GM12865 (cell line): ENCODE data around the gene AMIGO3.
A peak's percentile ranks its signal among the peaks of the same experiment; 100 is the strongest.

Source experiments
- DNase-seq: peaks from one replicate; pipeline ENCODE4 v3.0.0; 2010; ENCODE audit warnings: low read depth
- H3K4me3 ChIP-seq: 2 replicates; pipeline ENCODE4 v1.5.1; 2011; ENCODE audit warnings: mild to moderate bottlenecking, low read depth, low read length, control low read depth
- TF ChIP-seq, protein P1 (sequence below): IDR thresholded peaks from 2 replicates; pipeline ENCODE4 v1.5.1; 2011; ENCODE audit warnings: low read length, control low read depth, low read depth, inconsistent platforms; ENCODE audit not compliant: insufficient read depth; ENCODE audit errors: missing control alignments

The AMIGO3 gene, protein sequence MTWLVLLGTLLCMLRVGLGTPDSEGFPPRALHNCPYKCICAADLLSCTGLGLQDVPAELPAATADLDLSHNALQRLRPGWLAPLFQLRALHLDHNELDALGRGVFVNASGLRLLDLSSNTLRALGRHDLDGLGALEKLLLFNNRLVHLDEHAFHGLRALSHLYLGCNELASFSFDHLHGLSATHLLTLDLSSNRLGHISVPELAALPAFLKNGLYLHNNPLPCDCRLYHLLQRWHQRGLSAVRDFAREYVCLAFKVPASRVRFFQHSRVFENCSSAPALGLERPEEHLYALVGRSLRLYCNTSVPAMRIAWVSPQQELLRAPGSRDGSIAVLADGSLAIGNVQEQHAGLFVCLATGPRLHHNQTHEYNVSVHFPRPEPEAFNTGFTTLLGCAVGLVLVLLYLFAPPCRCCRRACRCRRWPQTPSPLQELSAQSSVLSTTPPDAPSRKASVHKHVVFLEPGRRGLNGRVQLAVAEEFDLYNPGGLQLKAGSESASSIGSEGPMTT

DNA sequence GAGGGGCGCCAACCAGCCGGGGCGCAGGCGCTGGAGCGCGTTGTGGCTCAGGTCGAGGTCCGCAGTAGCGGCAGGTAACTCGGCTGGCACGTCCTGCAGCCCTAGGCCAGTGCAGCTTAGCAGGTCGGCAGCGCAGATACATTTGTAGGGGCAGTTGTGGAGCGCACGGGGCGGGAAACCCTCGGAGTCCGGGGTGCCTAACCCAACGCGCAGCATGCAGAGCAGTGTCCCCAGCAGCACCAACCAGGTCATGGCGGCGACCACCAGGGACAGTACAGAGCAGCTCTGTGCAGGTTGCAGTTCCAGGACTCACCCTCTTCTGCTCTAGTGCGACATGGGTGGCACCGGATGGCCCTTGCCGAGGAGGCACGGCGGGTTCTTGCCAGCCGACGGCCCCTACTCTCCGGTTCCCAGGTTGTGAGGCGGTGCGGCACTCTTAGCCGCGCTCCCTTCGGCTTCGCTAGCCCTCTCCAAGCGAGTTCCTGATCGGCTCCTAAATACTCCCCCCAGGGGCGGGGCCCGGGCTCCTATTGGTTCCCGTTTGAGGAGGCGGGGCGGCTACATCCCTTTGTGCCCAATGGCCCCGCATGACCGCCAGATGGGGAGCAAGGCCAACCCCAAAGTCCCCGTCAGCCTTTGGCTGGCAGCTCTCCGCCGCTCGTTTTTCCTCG lies at the start of gene AMIGO3:
TSS of gene AMIGO3 (minus strand) at position 471 of the 671 bp plus-strand sequence. CDS start at position 252, 219 bp downstream.
- TF ChIP-seq, protein P1, sequence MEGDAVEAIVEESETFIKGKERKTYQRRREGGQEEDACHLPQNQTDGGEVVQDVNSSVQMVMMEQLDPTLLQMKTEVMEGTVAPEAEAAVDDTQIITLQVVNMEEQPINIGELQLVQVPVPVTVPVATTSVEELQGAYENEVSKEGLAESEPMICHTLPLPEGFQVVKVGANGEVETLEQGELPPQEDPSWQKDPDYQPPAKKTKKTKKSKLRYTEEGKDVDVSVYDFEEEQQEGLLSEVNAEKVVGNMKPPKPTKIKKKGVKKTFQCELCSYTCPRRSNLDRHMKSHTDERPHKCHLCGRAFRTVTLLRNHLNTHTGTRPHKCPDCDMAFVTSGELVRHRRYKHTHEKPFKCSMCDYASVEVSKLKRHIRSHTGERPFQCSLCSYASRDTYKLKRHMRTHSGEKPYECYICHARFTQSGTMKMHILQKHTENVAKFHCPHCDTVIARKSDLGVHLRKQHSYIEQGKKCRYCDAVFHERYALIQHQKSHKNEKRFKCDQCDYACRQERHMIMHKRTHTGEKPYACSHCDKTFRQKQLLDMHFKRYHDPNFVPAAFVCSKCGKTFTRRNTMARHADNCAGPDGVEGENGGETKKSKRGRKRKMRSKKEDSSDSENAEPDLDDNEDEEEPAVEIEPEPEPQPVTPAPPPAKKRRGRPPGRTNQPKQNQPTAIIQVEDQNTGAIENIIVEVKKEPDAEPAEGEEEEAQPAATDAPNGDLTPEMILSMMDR, result peak; percentile 80
- peak; percentile 92 for DNase-seq
- H3K4me3 ChIP-seq, result peak within 1 kb of the TSS; percentile 32

DNA sequence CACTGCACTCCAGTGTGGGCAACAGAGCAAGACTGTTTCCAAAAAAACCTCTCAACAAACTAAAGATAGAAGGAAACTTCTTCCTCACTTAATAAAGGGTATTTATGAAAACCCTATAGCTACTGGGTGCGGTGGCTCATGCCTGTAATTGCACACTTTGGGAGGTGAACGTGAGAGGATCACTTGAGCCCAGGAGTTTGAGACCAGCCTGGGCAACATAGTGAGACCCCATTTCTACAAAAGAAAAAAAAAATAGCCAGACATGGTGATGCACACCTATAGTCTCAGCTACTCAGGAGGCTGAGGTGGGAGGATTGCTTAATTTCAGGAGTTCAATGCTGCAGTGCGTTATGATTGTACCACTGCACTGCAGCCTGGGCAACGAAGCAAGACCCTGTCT lies 44.5 kb upstream of the AMIGO3 start:
- TF ChIP-seq, protein P1, result no peak
- H3K4me3 ChIP-seq, result no peak overlapping the region
- no peak for DNase-seq

DNA sequence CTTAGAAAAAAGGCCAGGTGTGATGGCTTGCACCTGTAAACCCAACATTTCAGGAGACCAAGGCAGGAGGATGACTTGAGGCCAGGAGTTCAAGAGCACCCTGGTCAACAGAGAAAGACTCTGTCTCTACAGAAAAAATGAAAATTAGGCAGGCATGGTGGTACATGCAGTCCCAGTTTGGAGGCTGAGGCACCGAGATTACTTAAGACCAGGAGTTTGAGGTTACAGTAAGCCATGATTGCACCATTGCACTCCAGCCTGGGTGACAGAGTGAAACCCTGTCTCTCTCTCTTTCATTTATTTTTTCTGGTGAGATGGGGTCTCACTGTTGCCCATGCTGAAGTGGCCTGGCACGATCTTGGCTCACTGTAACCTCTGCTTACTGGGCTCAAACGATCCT lies 42.2 kb upstream of the AMIGO3 start:
- no peak for DNase-seq
- TF ChIP-seq, protein P1, result no peak
- no peak overlapping the region for H3K4me3 ChIP-seq

DNA sequence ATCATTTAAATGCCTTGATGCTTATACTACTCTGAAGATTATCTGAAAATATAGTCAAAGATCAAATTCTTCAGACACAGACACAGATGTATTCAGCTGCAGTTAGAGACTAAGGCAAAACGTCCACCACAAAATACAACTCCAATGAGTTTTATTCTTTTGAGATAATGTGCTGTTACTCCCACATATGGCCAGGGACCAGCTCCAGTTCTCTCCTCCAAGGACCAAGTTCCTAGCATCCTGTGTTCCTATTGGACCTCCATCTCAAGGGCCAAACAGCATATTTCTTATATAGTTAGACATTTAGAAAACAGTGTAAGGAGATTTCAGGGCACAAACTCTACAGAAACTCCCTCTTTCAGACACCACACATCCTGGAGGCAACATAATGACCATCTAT lies 39.7 kb upstream of the AMIGO3 start:
- no peak overlapping the region for H3K4me3 ChIP-seq
- no peak for DNase-seq
- TF ChIP-seq, protein P1, result no peak

DNA sequence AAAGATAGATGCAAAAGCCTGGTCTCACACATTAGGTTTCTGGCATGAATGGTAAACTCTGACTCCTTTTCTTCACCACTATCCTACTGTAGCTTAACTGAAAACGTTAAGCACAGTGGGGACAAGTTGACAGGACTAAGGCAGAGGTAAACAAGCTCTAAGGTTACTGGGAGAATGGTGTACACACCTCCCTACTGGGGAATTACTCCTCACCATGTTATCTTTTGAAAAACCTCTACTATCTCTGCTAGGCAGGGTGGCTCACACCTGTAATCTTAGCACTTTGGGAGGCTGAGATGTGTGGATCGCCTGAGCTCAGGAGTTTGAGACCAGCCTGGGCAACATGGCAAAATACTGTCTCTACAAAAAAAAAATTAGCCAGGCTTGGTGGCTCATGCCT lies 37.7 kb upstream of the AMIGO3 start:
- no peak for DNase-seq
- TF ChIP-seq, protein P1, result no peak
- no peak overlapping the region for H3K4me3 ChIP-seq

DNA sequence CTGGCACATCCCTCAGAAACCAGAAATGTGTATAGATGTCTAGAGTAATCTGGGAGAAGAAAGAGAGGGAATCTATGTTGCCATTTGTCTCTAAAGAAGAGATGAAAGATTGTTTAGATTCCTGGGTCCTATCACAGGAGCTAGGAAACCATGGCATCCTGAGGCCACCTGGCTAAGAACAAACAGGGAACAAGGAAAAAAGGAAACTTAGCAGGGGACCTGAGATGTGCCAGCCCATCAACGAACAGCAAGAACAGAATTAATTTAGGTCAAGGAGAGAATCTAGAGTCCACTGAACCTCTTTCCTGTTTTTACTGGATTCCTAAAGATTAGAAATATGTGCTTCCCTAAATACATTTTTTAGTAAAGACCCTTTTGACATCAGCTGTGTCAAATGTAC lies 36.6 kb upstream of the AMIGO3 start:
- no peak overlapping the region for H3K4me3 ChIP-seq
- TF ChIP-seq, protein P1, result no peak
- no peak for DNase-seq
